ENCODE data around the gene OSBPL9. TPM values are rescaled to one million over a fixed set of nuclear protein-coding genes. Genes with fewer than 3 reads are reported as not detected.

The OSBPL9 gene
- total RNA-seq, 1 experiment from 2014 or later = 75.0 TPM

- peak; percentile 51 for DNase-seq (ENCODE audit: low read depth)
- in situ Hi-C loops (cut with HindIII; ENCODE audit: low pct_unique_long_range_greater_than_20kb, low sequenced_read_pairs) = no loop called here
Observed at GRCh38 chr1:51649593-51650091, 32.8 kb downstream of the OSBPL9 start.

GRCh38 chr1:51650198-51650597 lies 33.3 kb downstream of the OSBPL9 start:
- in situ Hi-C loops (cut with HindIII; ENCODE audit: low pct_unique_long_range_greater_than_20kb, low sequenced_read_pairs) = no loop called here
- no peak for DNase-seq (ENCODE audit: low read depth)

GRCh38 chr1:51651552-51651942 lies 34.7 kb downstream of the OSBPL9 start:
- in situ Hi-C loops (cut with HindIII; ENCODE audit: low pct_unique_long_range_greater_than_20kb, low sequenced_read_pairs) = no loop called here
- no peak for DNase-seq (ENCODE audit: low read depth)

- DNase-seq (ENCODE audit: low read depth) = no peak
- in situ Hi-C loops (cut with HindIII; ENCODE audit: low pct_unique_long_range_greater_than_20kb, low sequenced_read_pairs) = no loop called here
Observed at GRCh38 chr1:51652599-51652998, 35.7 kb downstream of the OSBPL9 start.

GRCh38 chr1:51653127-51653526 lies 36.2 kb downstream of the OSBPL9 start:
- no peak for DNase-seq (ENCODE audit: low read depth)
- in situ Hi-C loops (cut with HindIII; ENCODE audit: low pct_unique_long_range_greater_than_20kb, low sequenced_read_pairs) = no loop called here

GRCh38 chr1:51654000-51654399 lies 37.1 kb downstream of the OSBPL9 start:
- DNase-seq (ENCODE audit: low read depth) = no peak
- in situ Hi-C loops (cut with HindIII; ENCODE audit: low pct_unique_long_range_greater_than_20kb, low sequenced_read_pairs) = no loop called here

- in situ Hi-C loops (cut with HindIII; ENCODE audit: low pct_unique_long_range_greater_than_20kb, low sequenced_read_pairs) = no loop called here
- DNase-seq (ENCODE audit: low read depth) = no peak
Observed at GRCh38 chr1:51656374-51656773, 39.5 kb downstream of the OSBPL9 start.

GRCh38 chr1:51660580-51660979 lies 43.7 kb downstream of the OSBPL9 start:
- DNase-seq (ENCODE audit: low read depth) = no peak
- in situ Hi-C loops (cut with HindIII; ENCODE audit: low pct_unique_long_range_greater_than_20kb, low sequenced_read_pairs) = no loop called here

- DNase-seq (ENCODE audit: low read depth) = peak; percentile 93
- in situ Hi-C loops (cut with HindIII; ENCODE audit: low pct_unique_long_range_greater_than_20kb, low sequenced_read_pairs) = no loop called here
Observed at GRCh38 chr1:51661081-51661518, 44.2 kb downstream of the OSBPL9 start.

GRCh38 chr1:51663105-51663504 lies 46.2 kb downstream of the OSBPL9 start:
- in situ Hi-C loops (cut with HindIII; ENCODE audit: low pct_unique_long_range_greater_than_20kb, low sequenced_read_pairs) = no loop called here
- DNase-seq (ENCODE audit: low read depth) = no peak

GRCh38 chr1:51663721-51664120 lies 46.8 kb downstream of the OSBPL9 start:
- DNase-seq (ENCODE audit: low read depth) = no peak
- in situ Hi-C loops (cut with HindIII; ENCODE audit: low pct_unique_long_range_greater_than_20kb, low sequenced_read_pairs) = no loop called here

- peak; percentile 83 for DNase-seq (ENCODE audit: low read depth)
- in situ Hi-C loops (cut with HindIII; ENCODE audit: low pct_unique_long_range_greater_than_20kb, low sequenced_read_pairs) = no loop called here
Observed at GRCh38 chr1:51664421-51665240, 47.7 kb downstream of the OSBPL9 start.

GRCh38 chr1:51666478-51666877 lies 49.6 kb downstream of the OSBPL9 start:
- in situ Hi-C loops (cut with HindIII; ENCODE audit: low pct_unique_long_range_greater_than_20kb, low sequenced_read_pairs) = no loop called here
- no peak for DNase-seq (ENCODE audit: low read depth)

- in situ Hi-C loops (cut with HindIII; ENCODE audit: low pct_unique_long_range_greater_than_20kb, low sequenced_read_pairs) = no loop called here
- no peak for DNase-seq (ENCODE audit: low read depth)
Observed at GRCh38 chr1:51667561-51667960, 50.7 kb downstream of the OSBPL9 start.

- no peak for DNase-seq (ENCODE audit: low read depth)
Observed at GRCh38 chr1:51669272-51669671, 52.4 kb downstream of the OSBPL9 start.

GRCh38 chr1:51669816-51670215 lies 52.9 kb downstream of the OSBPL9 start:
- in situ Hi-C loops (cut with HindIII; ENCODE audit: low pct_unique_long_range_greater_than_20kb, low sequenced_read_pairs) = no loop called here
- DNase-seq (ENCODE audit: low read depth) = no peak

More at GRCh38 chr1:51669272-51669671, 52.4 kb downstream of the OSBPL9 start:
- in situ Hi-C loops (cut with HindIII; ENCODE audit: low pct_unique_long_range_greater_than_20kb, low sequenced_read_pairs) = no loop called here

- in situ Hi-C loops (cut with HindIII; ENCODE audit: low pct_unique_long_range_greater_than_20kb, low sequenced_read_pairs) = no loop called here
- DNase-seq (ENCODE audit: low read depth) = peak; percentile 64
Observed at GRCh38 chr1:51671527-51672325, 54.8 kb downstream of the OSBPL9 start.

GRCh38 chr1:51673279-51673678 lies 56.4 kb downstream of the OSBPL9 start:
- in situ Hi-C loops (cut with HindIII; ENCODE audit: low pct_unique_long_range_greater_than_20kb, low sequenced_read_pairs) = no loop called here
- no peak for DNase-seq (ENCODE audit: low read depth)

GRCh38 chr1:51675177-51675780 lies 58.4 kb downstream of the OSBPL9 start:
- DNase-seq (ENCODE audit: low read depth) = peak; percentile 44
- in situ Hi-C loops (cut with HindIII; ENCODE audit: low pct_unique_long_range_greater_than_20kb, low sequenced_read_pairs) = no loop called here

Data from Caki2 (cell line).